AG09319 (cell line): Measurements from ENCODE around the gene GNAT2.

Source experiments
- DNase-seq: peaks from one replicate; pipeline ENCODE4 v3.0.0-alpha.2; 2010; ENCODE audit warnings: low read depth; ENCODE audit errors: extremely low read depth
- CTCF ChIP-seq: IDR thresholded peaks from 2 replicates; pipeline ENCODE4 v1.5.1; 2011; ENCODE audit warnings: low read depth, mild to moderate bottlenecking, inconsistent platforms, low read length, moderate library complexity

Gene GNAT2

DNA sequence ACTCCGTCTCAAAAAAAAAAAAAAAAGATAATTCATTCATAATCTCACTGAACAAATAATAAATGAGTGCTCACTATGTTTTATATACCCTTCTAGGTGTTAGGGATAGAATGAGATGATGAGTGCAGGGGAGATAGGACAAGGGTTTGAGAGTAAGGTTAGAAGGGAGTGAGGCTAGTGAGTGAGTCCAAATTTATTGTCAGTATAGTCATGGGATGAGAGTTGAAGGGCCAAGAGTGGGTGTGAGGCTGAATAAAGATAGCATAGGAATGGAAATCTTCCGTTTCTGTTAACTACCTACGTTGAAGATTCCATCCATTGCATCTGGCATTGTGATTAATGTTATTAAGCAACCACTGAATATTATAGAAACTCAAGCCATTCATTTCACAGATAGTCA is 54.2 kb downstream of the GNAT2 start:
- TF ChIP-seq CTCF: no peak
- DNase-seq: no peak

DNA sequence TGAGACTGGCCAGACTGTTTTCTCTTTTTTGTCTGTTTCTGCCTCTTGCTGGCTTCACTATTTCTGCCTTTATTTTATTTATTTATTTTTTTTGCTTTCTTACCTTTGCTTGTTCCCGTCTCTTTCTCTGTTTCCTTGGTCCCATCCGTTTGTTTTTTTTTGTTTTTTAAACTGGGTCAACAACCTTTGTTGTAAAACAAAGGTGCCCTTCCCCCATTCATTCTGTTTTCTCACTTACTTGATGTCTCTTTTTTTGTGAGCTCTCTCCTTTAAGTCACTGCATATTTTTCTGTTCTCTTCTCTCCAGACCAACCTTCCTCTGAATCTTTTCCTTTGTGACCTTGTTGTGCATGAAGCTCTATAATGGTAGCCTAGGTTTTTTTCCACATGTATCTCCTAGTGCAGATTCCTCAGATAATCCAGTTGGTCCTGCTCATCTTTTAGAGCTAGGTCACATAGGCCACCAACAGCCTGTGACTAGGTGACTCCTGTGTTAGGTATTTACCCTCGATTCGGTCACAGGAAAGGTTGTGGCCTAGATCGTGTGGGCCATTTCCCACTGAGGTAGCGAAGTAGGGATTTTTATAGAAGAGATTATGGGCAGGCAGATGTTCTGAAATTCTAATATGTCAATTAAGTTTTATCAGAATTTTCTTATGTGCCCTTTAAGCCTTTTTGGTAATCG is 55.1 kb downstream of the GNAT2 start:
- no peak for DNase-seq
- no peak for TF ChIP-seq CTCF

GRCh38 chr1:109559995-109560394 is 59.4 kb downstream of the GNAT2 start:
- no peak for TF ChIP-seq CTCF
- no peak for DNase-seq

- DNase-seq: no peak
- no peak for TF ChIP-seq CTCF
Observed at GRCh38 chr1:109557520-109557919, 61.9 kb downstream of the GNAT2 start.

- no peak for TF ChIP-seq CTCF
- no peak for DNase-seq
Observed at GRCh38 chr1:109556563-109556962, 62.9 kb downstream of the GNAT2 start.
